Measurements from ENCODE around the gene TMLHE. TPM values are rescaled to one million over a fixed set of nuclear protein-coding genes. Genes with fewer than 3 reads are reported as not detected.

TMLHE gene
- total and polyA plus RNA-seq, 2 of the 13 experiments (the other 11 are each of a cell fraction or from before 2014, with no cell fraction given): 12.5 to 14.2 TPM

DNA sequence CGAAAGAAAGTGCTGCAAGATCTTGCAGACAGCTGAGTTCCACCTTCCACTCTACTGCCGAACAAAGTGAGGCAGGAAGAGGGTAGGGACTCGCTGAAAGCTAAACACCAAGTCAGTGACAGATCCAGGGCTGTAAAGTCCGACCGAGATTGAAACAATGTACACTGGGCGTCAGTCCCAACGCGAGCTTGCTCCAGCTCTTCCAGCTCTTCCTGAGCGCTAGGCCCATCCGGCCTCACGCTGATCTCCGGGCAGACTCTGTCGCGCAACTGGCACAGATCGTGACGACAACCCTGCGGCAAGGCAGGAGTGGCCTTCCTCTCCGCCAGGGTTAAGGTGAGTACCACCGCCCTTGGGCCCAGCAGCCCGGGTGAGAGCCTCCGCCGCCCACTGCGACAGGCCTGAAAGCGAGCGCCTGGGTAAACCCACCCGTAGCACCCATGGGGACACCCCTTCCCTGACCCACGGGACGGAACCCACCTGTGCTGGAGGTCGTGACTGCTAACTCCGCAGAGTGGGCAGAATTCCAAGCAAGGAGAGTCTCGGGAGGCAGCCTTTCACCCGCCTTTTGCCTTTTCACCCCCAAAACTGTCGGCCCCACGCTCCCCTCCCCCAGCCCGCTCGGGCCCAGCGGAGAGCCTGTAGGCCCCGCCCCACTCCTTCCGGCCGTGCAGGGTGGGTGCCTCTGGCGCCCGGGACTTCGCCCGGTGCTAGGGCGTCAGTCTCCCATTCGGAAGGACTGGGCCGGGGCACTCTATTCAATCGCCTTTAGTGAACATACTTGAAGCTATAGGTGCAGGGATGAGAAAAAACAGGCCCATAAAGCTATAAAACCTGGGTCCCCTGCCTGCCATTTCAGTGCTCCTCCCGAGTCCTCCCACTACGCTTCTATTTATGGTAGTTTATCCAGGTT, at the start of gene TMLHE, which contains the start of gene SPRY3 (continued):
- TF ChIP-seq, protein P1, sequence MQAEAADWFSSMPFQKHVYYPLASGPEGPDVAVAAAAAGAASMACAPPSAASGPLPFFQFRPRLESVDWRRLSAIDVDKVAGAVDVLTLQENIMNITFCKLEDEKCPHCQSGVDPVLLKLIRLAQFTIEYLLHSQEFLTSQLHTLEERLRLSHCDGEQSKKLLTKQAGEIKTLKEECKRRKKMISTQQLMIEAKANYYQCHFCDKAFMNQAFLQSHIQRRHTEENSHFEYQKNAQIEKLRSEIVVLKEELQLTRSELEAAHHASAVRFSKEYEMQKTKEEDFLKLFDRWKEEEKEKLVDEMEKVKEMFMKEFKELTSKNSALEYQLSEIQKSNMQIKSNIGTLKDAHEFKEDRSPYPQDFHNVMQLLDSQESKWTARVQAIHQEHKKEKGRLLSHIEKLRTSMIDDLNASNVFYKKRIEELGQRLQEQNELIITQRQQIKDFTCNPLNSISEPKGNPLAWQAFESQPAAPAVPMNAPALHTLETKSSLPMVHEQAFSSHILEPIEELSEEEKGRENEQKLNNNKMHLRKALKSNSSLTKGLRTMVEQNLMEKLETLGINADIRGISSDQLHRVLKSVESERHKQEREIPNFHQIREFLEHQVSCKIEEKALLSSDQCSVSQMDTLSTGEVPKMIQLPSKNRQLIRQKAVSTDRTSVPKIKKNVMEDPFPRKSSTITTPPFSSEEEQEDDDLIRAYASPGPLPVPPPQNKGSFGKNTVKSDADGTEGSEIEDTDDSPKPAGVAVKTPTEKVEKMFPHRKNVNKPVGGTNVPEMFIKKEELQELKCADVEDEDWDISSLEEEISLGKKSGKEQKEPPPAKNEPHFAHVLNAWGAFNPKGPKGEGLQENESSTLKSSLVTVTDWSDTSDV (CRISPR knock-in tag; IDR thresholded peaks at IDR 0.05): no peak
- TF ChIP-seq, protein P2, sequence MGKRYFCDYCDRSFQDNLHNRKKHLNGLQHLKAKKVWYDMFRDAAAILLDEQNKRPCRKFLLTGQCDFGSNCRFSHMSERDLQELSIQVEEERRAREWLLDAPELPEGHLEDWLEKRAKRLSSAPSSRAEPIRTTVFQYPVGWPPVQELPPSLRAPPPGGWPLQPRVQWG (CRISPR knock-in tag; IDR thresholded peaks at IDR 0.05; ENCODE audit: borderline replicate concordance, low read depth): no peak
- no peak for TF ChIP-seq STAT5B (CRISPR knock-in tag; IDR thresholded peaks at IDR 0.05)
- TF ChIP-seq, protein P3, sequence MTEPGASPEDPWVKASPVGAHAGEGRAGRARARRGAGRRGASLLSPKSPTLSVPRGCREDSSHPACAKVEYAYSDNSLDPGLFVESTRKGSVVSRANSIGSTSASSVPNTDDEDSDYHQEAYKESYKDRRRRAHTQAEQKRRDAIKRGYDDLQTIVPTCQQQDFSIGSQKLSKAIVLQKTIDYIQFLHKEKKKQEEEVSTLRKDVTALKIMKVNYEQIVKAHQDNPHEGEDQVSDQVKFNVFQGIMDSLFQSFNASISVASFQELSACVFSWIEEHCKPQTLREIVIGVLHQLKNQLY (CRISPR knock-in tag; IDR thresholded peaks at IDR 0.05): no peak
- peak; percentile 94 for TF ChIP-seq ZFY (CRISPR knock-in tag; IDR thresholded peaks at IDR 0.05)
- no peak for TF ChIP-seq SOX6 (IDR thresholded peaks at IDR 0.05)
- no peak for TF ChIP-seq SOX6 (CRISPR knock-in tag; IDR thresholded peaks at IDR 0.05)
- TF ChIP-seq GTF2F1 (IDR thresholded peaks at IDR 0.05; ENCODE audit: low read length): no peak
- peak; percentile 40 for TF ChIP-seq GABPA (IDR thresholded peaks at IDR 0.05; ENCODE audit: low read depth, low read length)
- peak; percentile 73 for TF ChIP-seq GABPA (CRISPR knock-in tag; IDR thresholded peaks at IDR 0.05; ENCODE audit: low read depth)
- TF ChIP-seq ZNF552 (CRISPR knock-in tag; IDR thresholded peaks at IDR 0.05; ENCODE audit: borderline replicate concordance): no peak
- peak; percentile 61 for TF ChIP-seq HDAC1 (CRISPR knock-in tag; IDR thresholded peaks at IDR 0.05)
- TF ChIP-seq, protein P4, sequence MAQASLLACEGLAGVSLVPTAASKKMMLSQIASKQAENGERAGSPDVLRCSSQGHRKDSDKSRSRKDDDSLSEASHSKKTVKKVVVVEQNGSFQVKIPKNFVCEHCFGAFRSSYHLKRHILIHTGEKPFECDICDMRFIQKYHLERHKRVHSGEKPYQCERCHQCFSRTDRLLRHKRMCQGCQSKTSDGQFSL (CRISPR knock-in tag; IDR thresholded peaks at IDR 0.05): no peak
- no peak for TF ChIP-seq ZNF549 (CRISPR knock-in tag; IDR thresholded peaks at IDR 0.05)
- no peak for TF ChIP-seq HOXA5 (CRISPR knock-in tag; IDR thresholded peaks at IDR 0.05)
- TF ChIP-seq, protein P5, sequence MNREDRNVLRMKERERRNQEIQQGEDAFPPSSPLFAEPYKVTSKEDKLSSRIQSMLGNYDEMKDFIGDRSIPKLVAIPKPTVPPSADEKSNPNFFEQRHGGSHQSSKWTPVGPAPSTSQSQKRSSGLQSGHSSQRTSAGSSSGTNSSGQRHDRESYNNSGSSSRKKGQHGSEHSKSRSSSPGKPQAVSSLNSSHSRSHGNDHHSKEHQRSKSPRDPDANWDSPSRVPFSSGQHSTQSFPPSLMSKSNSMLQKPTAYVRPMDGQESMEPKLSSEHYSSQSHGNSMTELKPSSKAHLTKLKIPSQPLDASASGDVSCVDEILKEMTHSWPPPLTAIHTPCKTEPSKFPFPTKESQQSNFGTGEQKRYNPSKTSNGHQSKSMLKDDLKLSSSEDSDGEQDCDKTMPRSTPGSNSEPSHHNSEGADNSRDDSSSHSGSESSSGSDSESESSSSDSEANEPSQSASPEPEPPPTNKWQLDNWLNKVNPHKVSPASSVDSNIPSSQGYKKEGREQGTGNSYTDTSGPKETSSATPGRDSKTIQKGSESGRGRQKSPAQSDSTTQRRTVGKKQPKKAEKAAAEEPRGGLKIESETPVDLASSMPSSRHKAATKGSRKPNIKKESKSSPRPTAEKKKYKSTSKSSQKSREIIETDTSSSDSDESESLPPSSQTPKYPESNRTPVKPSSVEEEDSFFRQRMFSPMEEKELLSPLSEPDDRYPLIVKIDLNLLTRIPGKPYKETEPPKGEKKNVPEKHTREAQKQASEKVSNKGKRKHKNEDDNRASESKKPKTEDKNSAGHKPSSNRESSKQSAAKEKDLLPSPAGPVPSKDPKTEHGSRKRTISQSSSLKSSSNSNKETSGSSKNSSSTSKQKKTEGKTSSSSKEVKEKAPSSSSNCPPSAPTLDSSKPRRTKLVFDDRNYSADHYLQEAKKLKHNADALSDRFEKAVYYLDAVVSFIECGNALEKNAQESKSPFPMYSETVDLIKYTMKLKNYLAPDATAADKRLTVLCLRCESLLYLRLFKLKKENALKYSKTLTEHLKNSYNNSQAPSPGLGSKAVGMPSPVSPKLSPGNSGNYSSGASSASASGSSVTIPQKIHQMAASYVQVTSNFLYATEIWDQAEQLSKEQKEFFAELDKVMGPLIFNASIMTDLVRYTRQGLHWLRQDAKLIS (CRISPR knock-in tag; IDR thresholded peaks at IDR 0.05): no peak
